Coronary artery (tissue), 2 donors: ENCODE data around the gene DCDC2C.
A peak's percentile ranks its signal among the peaks of the same experiment; 100 is the strongest.

Experiments
- DNase-seq: peaks from one replicate; pipeline ENCODE4 v3.0.0-alpha.2; 2017; ENCODE audit warnings: low spot score
- H3K27ac ChIP-seq, 2 donors: fragments of 200-600 bp; sonication (generic); one replicate each; pipeline ENCODE4 v1.5.1; 2016 to 2019
- H3K4me3 ChIP-seq: fragments of 200-600 bp; sonication (generic); 2 replicates; pipeline ENCODE4 v1.5.1; 2016; ENCODE audit warnings: mild to moderate bottlenecking, moderate library complexity
- TF ChIP-seq, protein P1 (sequence below): fragments of 200-600 bp; sonication (generic); IDR thresholded peaks from one replicate; pipeline ENCODE4 v1.5.1; 2019; ENCODE audit warnings: antibody characterized with exemption

Gene DCDC2C, protein sequence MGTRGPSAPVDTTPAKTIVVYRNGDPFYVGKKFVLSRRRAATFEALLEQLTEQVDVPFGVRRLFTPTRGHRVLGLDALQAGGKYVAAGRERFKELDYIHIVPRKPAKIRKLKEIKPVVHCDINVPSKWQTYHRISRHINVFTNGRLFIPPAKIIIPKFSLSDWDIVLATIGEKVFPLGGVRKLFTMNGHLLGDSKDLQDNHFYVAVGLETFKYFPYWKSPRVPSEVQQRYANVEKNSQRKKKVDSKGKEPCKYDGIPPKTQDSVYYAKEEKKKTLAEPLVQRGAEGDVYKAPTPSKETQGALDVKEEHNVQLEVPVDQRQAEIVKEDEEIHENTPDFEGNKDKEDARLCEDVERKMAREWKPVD

DNA sequence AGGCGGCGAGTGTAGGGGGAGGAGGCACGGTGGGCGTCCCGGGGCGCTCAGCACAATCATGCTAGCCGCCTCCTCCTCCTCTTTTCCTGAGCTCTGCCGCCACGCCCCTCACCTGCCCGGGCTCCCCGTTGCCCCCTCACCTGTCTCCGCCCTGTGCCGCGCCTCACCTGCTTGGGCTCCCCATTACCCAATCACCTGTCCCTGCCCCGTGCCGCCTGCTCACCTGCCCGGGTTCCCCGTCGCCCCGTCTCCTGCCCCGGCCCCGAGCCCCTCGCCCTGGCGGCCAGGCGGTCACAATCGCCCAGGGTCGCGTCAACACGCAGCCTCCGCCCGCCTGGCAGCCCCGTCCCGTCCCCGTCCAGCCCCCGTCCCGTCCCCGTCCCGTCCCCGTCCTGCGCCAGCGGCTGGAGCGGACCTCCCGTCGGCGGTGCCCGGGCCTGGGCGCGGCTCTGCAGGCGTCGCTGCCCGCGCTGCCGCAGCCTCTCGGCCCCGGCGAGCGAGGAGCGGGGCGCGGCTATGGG is at the start of gene DCDC2C:
Gene DCDC2C (plus strand): TSS at position 340 of the 521 bp plus-strand sequence. CDS start 177 bp downstream, at position 517.
- no peak for DNase-seq
- Histone ChIP-seq H3K27ac (no peak within 1 kb of the TSS), H3K4me3 (peak within 1 kb of the TSS; percentile 61)
- TF ChIP-seq, protein P1, sequence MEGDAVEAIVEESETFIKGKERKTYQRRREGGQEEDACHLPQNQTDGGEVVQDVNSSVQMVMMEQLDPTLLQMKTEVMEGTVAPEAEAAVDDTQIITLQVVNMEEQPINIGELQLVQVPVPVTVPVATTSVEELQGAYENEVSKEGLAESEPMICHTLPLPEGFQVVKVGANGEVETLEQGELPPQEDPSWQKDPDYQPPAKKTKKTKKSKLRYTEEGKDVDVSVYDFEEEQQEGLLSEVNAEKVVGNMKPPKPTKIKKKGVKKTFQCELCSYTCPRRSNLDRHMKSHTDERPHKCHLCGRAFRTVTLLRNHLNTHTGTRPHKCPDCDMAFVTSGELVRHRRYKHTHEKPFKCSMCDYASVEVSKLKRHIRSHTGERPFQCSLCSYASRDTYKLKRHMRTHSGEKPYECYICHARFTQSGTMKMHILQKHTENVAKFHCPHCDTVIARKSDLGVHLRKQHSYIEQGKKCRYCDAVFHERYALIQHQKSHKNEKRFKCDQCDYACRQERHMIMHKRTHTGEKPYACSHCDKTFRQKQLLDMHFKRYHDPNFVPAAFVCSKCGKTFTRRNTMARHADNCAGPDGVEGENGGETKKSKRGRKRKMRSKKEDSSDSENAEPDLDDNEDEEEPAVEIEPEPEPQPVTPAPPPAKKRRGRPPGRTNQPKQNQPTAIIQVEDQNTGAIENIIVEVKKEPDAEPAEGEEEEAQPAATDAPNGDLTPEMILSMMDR = no peak

DNA sequence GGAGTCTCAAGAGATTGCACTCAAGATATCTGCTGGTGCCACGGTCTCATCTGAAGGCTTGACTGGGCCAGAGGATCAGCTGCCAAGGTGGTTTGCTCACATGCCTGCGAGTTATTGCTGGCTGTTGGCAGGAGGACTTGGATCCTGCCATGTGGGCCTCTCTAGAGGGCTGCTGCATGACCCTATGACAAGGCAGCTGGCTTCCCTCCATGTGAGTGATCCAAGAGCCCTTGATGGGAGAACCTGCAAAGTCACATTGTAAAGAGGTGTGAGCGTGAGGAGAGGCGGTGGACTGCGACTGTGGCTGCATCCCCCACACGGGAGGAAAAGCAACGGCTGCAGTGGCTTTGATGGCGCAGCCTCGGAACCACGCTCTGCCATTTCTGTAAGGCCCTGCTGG is 49.4 kb upstream of the DCDC2C start:
- Histone ChIP-seq H3K27ac (no peak overlapping the region), H3K4me3 (no peak overlapping the region)
- DNase-seq = no peak
- TF ChIP-seq, protein P1 = no peak

DNA sequence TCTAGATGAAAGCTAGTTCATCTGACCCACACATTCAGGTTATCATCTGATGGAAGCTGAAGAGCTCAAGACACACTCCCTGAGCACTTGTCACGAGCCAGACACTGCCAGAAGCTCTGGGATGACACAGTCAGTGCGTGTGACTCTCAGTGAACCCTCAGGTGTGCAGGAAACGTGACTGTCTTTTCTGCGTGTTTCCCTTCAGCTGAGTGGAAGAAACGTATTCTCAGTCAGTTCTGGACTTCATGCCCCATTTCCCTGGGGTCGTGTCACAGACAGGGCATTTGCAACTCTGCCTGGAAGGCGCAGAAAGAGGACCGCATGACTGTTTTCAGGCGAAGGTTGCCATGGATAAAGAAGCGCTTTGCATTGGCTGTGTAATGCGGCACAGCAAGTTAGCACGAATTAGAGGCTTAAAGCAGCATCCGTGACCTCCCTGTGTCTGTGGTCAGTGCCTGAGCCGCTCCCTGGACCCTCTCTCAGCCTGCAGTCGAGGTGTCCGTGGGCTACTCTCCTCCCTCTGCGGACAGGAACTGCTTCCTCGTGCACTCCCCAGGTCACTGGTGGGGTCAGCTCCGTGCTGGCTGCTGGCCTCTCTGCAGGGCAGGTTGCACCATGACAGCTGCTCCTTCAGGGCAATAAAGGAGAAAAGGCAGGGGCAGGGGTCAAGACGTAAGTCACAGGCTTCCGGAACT is 48.7 kb upstream of the DCDC2C start:
- Histone ChIP-seq H3K4me3 (no peak overlapping the region), H3K27ac (no peak overlapping the region)
- TF ChIP-seq, protein P1 = no peak
- DNase-seq = no peak

DNA sequence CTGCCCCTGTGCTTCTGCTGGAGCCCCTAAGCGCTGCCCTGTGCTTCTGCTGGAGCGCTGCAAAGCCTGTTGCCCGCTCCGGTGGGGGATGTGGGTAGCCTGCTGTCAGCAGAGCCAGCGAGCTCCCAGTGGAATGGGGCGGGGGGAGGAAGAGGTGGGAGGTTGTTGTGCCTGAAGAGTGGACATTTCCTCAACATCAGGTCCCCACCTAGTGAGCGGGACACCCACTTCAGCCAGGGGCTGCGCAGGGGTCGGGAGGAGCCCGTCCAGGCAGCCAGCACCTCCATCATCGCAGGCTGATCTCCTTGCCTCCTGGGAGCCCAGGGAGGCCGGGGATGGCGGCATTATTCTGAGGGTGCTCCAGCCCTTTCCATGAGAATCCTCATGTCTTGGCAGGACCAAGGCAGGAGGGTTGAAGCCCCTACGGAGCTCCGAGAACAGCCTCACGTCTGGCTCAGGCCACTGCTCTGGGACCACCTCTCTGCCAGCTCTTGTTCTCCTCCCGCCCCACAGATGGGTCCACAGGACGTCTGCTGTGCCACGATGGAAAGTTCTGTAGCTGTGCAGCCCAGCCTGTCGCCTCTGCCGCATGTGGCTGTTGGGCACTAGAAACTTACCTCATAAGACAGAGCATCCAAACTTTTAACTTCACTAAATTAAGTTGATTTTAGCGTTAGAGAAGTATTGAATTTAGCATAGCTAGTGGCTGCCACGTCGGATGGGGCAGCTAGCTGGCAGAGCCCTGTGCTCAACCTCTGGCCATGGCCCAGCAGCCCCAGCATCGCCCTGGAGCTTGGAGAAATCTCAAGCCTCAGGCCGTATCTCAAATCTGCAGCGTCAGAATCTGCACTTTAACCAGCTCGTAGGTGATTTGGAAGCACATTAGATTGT is 47.3 kb upstream of the DCDC2C start:
- DNase-seq = no peak
- no peak overlapping the region for H3K27ac ChIP-seq

DNA sequence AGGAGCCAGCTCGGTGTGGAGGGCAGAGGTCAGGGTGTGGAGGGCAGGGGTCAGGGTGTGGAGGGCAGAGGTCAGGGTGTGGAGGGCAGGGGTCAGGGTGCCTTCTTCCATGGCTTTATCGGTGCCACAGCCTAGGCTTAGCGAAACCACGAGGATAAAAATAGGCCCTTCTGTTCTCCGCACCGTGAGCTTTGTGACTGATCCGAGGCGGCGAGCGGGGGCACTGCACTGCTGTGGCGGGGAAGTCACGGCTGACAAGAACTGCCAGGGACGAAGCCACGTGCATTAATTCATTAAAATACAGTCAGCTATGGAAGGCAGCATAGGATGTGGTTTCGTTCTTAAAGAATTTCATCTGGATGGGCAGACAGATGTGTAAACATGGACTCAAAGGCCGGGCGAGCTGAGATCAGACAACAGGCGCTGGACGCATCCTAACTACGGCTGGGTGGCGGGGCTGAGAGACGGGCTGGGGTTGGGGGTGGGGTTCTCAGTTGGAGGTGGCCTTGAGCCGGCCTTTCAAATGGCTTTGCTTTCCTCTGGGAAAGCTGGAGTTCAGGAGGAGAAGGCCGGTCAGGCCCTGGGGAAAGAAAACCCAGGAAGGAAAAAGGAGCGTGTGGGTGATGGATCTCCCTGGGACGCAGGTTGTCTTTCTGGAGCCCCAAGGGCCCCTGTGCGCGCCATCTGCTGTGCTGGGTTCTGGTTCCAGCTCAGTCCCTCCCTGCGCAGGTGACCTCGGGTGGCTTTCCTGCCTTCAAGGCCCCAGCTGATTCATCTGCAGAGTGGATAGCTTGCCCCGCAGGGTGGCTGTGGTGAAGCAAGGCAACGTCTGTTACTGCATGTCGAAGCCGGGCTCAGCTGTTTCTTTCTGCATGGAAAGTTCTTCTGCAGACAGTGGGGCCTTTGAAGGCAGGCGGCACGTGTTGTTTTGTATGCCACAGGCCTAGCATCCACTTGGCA is 46.3 kb upstream of the DCDC2C start:
- DNase-seq = no peak
- Histone ChIP-seq H3K27ac (no peak overlapping the region), H3K4me3 (no peak overlapping the region)
- TF ChIP-seq, protein P1 = no peak

More for the DNA sequence above, 47.3 kb upstream of the DCDC2C start:
- H3K4me3 ChIP-seq = no peak overlapping the region
- TF ChIP-seq, protein P1 = no peak

DNA sequence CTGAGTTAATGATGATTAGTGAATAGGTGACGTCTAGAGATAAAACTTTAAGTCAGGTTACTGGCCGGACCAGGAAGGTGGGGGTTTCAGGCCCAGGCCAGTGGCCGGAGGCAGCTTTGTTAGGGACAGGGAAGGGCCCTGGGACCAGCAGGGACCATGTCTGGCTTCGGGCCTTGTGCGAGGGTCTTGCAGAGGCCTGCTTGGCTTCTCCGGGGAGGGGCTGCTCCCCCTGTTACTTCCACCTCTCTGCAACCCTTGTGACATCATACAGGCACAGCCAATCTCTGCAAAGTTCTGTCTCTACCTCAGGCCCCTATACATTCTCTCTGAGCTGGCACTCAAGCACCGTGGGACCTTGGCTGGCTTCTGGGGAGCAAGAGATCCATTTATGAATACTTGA is 45.5 kb upstream of the DCDC2C start, which contains the start of gene ALLC:
Gene ALLC (plus strand): TSS at position 320 of the 400 bp plus-strand sequence. CDS start 12,958 bp downstream, outside the sequence.
- TF ChIP-seq, protein P1 = no peak
- no peak within 1 kb of the TSS for H3K4me3 ChIP-seq
- H3K27ac ChIP-seq = no peak within 1 kb of the TSS

More for the DNA sequence above, 45.5 kb upstream of the DCDC2C start, which contains the start of gene ALLC:
- no peak for DNase-seq
